Measurements from ENCODE around the gene ABLIM2. TPM values are rescaled to one million over a fixed set of nuclear protein-coding genes. Genes with fewer than 3 reads are reported as not detected.

ABLIM2 gene
- total and polyA plus RNA-seq, 2 of the 4 experiments (the other 2 are of a cell fraction): under 0.01 to 0.10 TPM

- no peaks in the 10 kb centered on the region for H3K79me1 ChIP-seq (ENCODE audit: low read depth in 1 of 2, low read length in 2 of 2)
- H3K27ac ChIP-seq (ENCODE audit: insufficient read depth, low read length): no peak overlapping the region
- H2AK9ac ChIP-seq (replicated peaks; ENCODE audit: low read depth, low read length, poor library complexity): no peak overlapping the region
- no peak overlapping the region for H2BK120ac ChIP-seq (ENCODE audit: low read depth, low read length)
- DNase-seq (no peak), ATAC-seq (ENCODE audit: low read depth) (no peak)
- no peak overlapping the region for H2BK20ac ChIP-seq (ENCODE audit: low read depth, low read length)
- no peak overlapping the region for H3K4me2 ChIP-seq (ENCODE audit: low read depth, low read length)
- no peak overlapping the region for H2BK5ac ChIP-seq (ENCODE audit: low read depth, low read length, poor library complexity, severe bottlenecking)
- no peak overlapping the region for H4K8ac ChIP-seq (ENCODE audit: low read depth in 2 of 2, low read length in 2 of 2)
- H3K27me3 ChIP-seq (ENCODE audit: control insufficient read depth, insufficient read depth, low read length): peaks cover 68% of the 10 kb centered on the region
- no peak overlapping the region for H3K4me3 ChIP-seq (ENCODE audit: insufficient read depth, low read depth, low read length)
- BruUV-seq (replicated peaks): no TSS peak
- H2AFZ ChIP-seq (replicated peaks; ENCODE audit: low read length, poor library complexity): no peak overlapping the region
- H4K20me1 ChIP-seq (ENCODE audit: insufficient read depth, low read length): no peaks in the 10 kb centered on the region
- no peak overlapping the region for H3K9ac ChIP-seq (ENCODE audit: low read depth, low read length)
- H3K36me3 ChIP-seq (ENCODE audit: control insufficient read depth, insufficient read depth, low read length): no peaks in the 10 kb centered on the region
- no peaks in the 10 kb centered on the region for H3K9me3 ChIP-seq (ENCODE audit: control insufficient read depth, insufficient read depth, low read length)
- H3K18ac ChIP-seq (ENCODE audit: low read depth, low read length): no peak overlapping the region
- no peak overlapping the region for H2AK5ac ChIP-seq (ENCODE audit: low read depth, low read length)
- no peak overlapping the region for H3K14ac ChIP-seq (replicated peaks; ENCODE audit: low read depth, low read length)
- H3K23ac ChIP-seq (ENCODE audit: low read depth, low read length): no peak overlapping the region
- intact Hi-C loops (cut with micrococcal nuclease) (no loop called here), in situ Hi-C loops (cut with MboI; ENCODE audit: low sequenced_read_pairs) (no loop called here), dilution Hi-C loops (cut with HindIII; ENCODE audit: low sequenced_read_pairs, unreplicated experiment) (no loop called here)
- no peak overlapping the region for H4K5ac ChIP-seq (ENCODE audit: low read depth, low read length)
- WGBS, 2 experiments (ENCODE audit: extremely low coverage in 2 of 2, insufficient read length in 1 of 2): 8% methylated on average over 7 of the region's 15 CpGs; no CpG with 5 or more reads in 1 of the 2 experiments
- ChIA-PET CTCF (no interaction called here), POLR2A (ENCODE audit: unreplicated experiment) (no interaction called here)
- no peak overlapping the region for H3K4ac ChIP-seq (ENCODE audit: low read depth, low read length)
- H4K91ac ChIP-seq (ENCODE audit: insufficient read depth, low read depth, low read length): no peak overlapping the region
- no peak overlapping the region for H2BK15ac ChIP-seq (ENCODE audit: low read depth, low read length)
- H3K56ac ChIP-seq (ENCODE audit: extremely low read depth, insufficient read depth, low read length): no peak overlapping the region
- H3K9me1 ChIP-seq (ENCODE audit: insufficient read depth, low read length): no peaks in the 10 kb centered on the region
- H3K4me1 ChIP-seq (ENCODE audit: control insufficient read depth, insufficient read depth, low read length): no peaks in the 10 kb centered on the region
- TF ChIP-seq USF2 (IDR thresholded peaks at IDR 0.05; ENCODE audit: low read depth, low read length) (no peak), MAZ (IDR thresholded peaks at IDR 0.05; ENCODE audit: borderline replicate concordance, low read depth, low read length) (no peak), SMC3 (IDR thresholded peaks at IDR 0.05; ENCODE audit: low read depth, low read length) (no peak), CEBPB (IDR thresholded peaks at IDR 0.05; ENCODE audit: low read depth, low read length) (no peak), CTCF (conservative IDR thresholded peaks at IDR 0.05; ENCODE audit: low read depth, low read length) (no peak), NFE2L2 (IDR thresholded peaks at IDR 0.05; ENCODE audit: low read depth, low read length) (no peak), BHLHE40 (IDR thresholded peaks at IDR 0.05; ENCODE audit: low read depth, low read length) (no peak), RAD21 (IDR thresholded peaks at IDR 0.05; ENCODE audit: low read length) (no peak), POLR2A (IDR thresholded peaks at IDR 0.05; ENCODE audit: low read depth, low read length) (no peak), MAFK (IDR thresholded peaks at IDR 0.05; ENCODE audit: low read depth, low read length) (no peak), MXI1 (IDR thresholded peaks at IDR 0.05; ENCODE audit: borderline replicate concordance, low read depth, low read length) (no peak), RCOR1 (IDR thresholded peaks at IDR 0.05; ENCODE audit: insufficient replicate concordance, low read length) (no peak), RFX5 (IDR thresholded peaks at IDR 0.05; ENCODE audit: low read depth, low read length) (no peak), CHD1 (IDR thresholded peaks at IDR 0.05; ENCODE audit: low read depth, low read length) (no peak), FOS (IDR thresholded peaks at IDR 0.05; ENCODE audit: low read depth, low read length) (no peak)
- TF ChIP-seq, protein P1, sequence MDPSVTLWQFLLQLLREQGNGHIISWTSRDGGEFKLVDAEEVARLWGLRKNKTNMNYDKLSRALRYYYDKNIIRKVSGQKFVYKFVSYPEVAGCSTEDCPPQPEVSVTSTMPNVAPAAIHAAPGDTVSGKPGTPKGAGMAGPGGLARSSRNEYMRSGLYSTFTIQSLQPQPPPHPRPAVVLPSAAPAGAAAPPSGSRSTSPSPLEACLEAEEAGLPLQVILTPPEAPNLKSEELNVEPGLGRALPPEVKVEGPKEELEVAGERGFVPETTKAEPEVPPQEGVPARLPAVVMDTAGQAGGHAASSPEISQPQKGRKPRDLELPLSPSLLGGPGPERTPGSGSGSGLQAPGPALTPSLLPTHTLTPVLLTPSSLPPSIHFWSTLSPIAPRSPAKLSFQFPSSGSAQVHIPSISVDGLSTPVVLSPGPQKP (IDR thresholded peaks at IDR 0.05; ENCODE audit: borderline replicate concordance, low read depth, low read length): no peak
These were observed 113.9 kb downstream of the ABLIM2 start for GRCh38 chr4:8044699-8045098.
